Measurements from ENCODE around the gene FKBP8.

The FKBP8 gene

GRCh38 chr19:18506101-18506930, 37.1 kb downstream of the FKBP8 start:
- no peak overlapping the region for H3K4me3 ChIP-seq (ENCODE audit: control insufficient read depth, low read depth, low read length)
- DNase-seq (ENCODE audit: low read depth): no peak
- no peak for TF ChIP-seq CTCF (conservative IDR thresholded peaks at IDR 0.05; ENCODE audit: control insufficient read depth, insufficient read depth, low read depth, low read length)

GRCh38 chr19:18504886-18505610, 38.3 kb downstream of the FKBP8 start:
- H3K4me3 ChIP-seq (ENCODE audit: control insufficient read depth, low read depth, low read length): no peak overlapping the region
- TF ChIP-seq CTCF (conservative IDR thresholded peaks at IDR 0.05; ENCODE audit: control insufficient read depth, insufficient read depth, low read depth, low read length): no peak
- DNase-seq (ENCODE audit: low read depth): no peak

- DNase-seq (ENCODE audit: low read depth): no peak
- no peak overlapping the region for H3K4me3 ChIP-seq (ENCODE audit: control insufficient read depth, low read depth, low read length)
- TF ChIP-seq CTCF (conservative IDR thresholded peaks at IDR 0.05; ENCODE audit: control insufficient read depth, insufficient read depth, low read depth, low read length): no peak
Observed at GRCh38 chr19:18503971-18504885, 39.1 kb downstream of the FKBP8 start.

GRCh38 chr19:18503337-18503970, 39.9 kb downstream of the FKBP8 start:
- no peak for DNase-seq (ENCODE audit: low read depth)
- no peak overlapping the region for H3K4me3 ChIP-seq (ENCODE audit: control insufficient read depth, low read depth, low read length)
- no peak for TF ChIP-seq CTCF (conservative IDR thresholded peaks at IDR 0.05; ENCODE audit: control insufficient read depth, insufficient read depth, low read depth, low read length)

GRCh38 chr19:18502638-18503294, 40.6 kb downstream of the FKBP8 start:
- no peak for DNase-seq (ENCODE audit: low read depth)
- no peak for TF ChIP-seq CTCF (conservative IDR thresholded peaks at IDR 0.05; ENCODE audit: control insufficient read depth, insufficient read depth, low read depth, low read length)
- no peak overlapping the region for H3K4me3 ChIP-seq (ENCODE audit: control insufficient read depth, low read depth, low read length)

Measured in fibroblast of mammary gland (primary cell).